Measurements from ENCODE around the gene SIRT3. TPM values are rescaled to one million over a fixed set of nuclear protein-coding genes. Genes with fewer than 3 reads are reported as not detected.

The SIRT3 gene
- polyA plus RNA-seq, 1 donor from 2014 or later, result 11.6 TPM

DNA sequence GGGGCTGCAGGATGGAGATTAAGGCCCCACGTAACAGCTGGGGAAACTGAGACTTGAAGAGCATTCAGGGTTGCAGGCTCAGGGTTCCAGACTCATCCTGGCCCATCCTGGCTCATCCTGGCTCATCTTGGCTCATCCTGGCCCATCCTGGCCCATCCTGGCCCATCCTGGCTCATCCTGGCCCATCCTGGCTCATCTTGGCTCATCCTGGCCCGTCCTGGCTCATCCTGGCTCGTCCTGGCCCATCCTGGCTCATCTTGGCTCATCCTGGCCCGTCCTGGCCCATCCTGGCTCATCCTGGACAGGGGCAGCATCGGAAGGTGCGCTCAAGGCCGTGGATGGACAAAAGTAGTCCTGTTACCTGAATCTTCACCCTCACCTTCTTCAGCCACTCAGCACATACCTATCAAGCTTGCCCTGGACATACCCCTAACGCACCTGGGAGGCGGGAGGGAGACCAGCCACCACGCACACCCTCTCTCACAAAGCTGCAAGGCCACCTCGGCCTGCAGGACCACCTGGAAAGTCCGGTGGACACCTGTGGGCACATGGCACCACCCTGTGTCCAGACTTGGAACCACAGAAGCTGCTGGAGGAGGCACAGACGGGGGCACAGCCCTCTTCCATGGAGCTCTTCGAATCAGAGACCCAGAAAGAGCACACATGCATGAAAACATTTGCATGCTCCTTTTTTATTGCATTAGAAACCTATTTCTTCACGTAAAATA lies 21.8 kb upstream of the SIRT3 start:
- Mint-ChIP-seq H3K27me3 (no peaks in the 10 kb centered on the region), H3K4me1 (peaks cover 11 to 18% (median 14%) of the 10 kb centered on the region in 3 donors), H3K9me3 (peaks cover 0 to 4% (median 3%) of the 10 kb centered on the region in 3 donors), H3K27ac (peak overlapping the region in 1 of 3 donors; percentile 2), H3K36me3 (no peaks in the 10 kb centered on the region), H3K4me3 (peak overlapping the region in 1 of 4 donors; percentile 41)

DNA sequence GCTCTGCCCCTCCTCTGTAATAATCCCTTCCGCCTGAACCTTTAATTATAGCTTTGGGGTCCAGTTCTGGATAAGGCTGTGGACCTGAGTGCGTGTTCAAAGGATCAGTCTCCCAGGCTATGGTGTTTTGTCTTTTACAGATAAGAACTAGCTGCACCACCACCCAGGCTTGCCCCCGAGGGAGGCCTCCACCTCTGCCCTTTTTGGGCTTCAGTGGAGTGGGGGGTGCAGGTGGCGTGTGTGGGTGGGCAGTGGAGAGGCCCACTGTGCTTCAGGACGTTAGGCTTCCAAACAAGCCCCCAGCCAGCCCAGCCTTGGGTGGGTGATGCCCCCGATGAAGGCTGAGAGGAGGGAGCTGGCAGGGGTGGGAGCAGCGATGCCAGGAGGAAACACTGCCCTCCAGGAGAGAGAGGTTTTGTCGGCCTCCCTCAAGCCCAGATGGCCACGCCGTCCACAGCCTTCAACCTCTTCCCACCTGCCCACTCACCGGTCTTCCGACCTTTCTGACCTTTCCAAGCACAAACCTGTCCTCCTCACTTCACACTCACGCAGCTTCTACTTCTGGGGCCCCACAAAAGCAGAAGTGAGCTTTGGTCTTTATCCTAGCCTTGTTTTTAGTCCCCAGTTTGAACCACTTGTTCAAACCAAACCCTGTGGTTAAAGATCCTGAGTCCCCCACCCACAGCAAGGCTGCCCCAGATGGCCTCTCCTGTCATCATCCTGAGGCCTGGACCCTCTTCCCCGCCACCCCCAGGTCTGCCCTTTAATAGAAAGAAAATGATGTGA lies 21.0 kb upstream of the SIRT3 start:
- H3K27ac Mint-ChIP-seq, result peak overlapping the region in 1 of 3 donors; percentile 2
- H3K36me3 Mint-ChIP-seq, result no peaks in the 10 kb centered on the region

DNA sequence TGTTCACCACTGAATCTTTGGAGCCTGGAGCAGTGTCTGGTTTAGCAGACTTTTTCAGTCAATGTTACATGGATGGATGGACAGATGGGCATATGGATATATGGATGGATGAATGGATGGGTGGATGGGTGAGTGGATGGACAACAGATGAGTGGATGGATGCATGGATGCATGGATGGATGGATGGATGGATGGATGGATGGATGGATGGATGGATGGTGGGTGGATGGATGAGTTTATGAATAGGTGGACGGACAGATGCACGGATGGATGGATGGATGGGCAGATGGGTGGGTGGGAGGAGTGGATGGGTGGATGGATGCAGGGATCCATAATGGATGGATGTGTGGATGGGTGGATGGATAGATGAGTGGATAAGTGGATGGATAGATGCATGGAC lies 19.7 kb upstream of the SIRT3 start:
- H3K27me3 Mint-ChIP-seq, result no peaks in the 10 kb centered on the region
- H3K4me1 Mint-ChIP-seq, result peaks cover 13 to 24% (median 14%) of the 10 kb centered on the region in 3 donors
- no peaks in the 10 kb centered on the region for H3K36me3 Mint-ChIP-seq
- no peak overlapping the region for H3K27ac Mint-ChIP-seq
- peak overlapping the region in 1 of 4 donors; percentile 17 for H3K4me3 Mint-ChIP-seq
- no peaks in the 10 kb centered on the region for H3K9me3 Mint-ChIP-seq

More for the DNA sequence above, 21.0 kb upstream of the SIRT3 start:
- H3K9me3 Mint-ChIP-seq, result peaks cover 0 to 3% (median 2%) of the 10 kb centered on the region in 3 donors
- peak overlapping the region in 2 of 4 donors; percentile 47 to 67 for H3K4me3 Mint-ChIP-seq
- peaks cover 11 to 18% (median 14%) of the 10 kb centered on the region in 3 donors for H3K4me1 Mint-ChIP-seq
- no peaks in the 10 kb centered on the region for H3K27me3 Mint-ChIP-seq

- no peaks in the 10 kb centered on the region for H3K27me3 Mint-ChIP-seq
- peaks cover 13 to 28% (median 14%) of the 10 kb centered on the region in 3 donors for H3K4me1 Mint-ChIP-seq
- H3K27ac Mint-ChIP-seq, result no peak overlapping the region
- H3K4me3 Mint-ChIP-seq, result no peak overlapping the region
- H3K9me3 Mint-ChIP-seq, result no peaks in the 10 kb centered on the region
- no peaks in the 10 kb centered on the region for H3K36me3 Mint-ChIP-seq
Observed at GRCh38 chr11:255176-255575, 19.0 kb upstream of the SIRT3 start.

DNA sequence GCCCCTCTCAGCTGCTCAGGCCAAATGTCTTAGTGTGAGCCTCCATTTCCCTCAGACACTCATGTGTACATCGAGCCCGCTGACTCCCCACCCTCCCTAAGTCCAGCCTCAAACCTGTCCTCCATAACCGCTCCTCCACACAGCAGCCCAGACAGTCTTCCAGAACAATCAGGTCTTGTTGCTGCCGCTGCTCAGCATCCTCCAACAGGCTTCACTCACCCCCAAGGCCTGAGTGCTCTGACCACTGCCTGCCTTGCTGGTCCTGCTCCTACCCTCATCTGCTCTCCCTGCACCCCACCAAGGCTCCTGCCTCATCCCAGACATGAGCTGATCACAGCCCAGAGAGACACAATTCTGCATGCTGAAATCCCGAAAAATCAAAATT lies 17.7 kb upstream of the SIRT3 start:
- H3K27ac Mint-ChIP-seq, result no peak overlapping the region
- H3K9me3 Mint-ChIP-seq, result no peaks in the 10 kb centered on the region
- H3K27me3 Mint-ChIP-seq, result no peaks in the 10 kb centered on the region
- no peak overlapping the region for H3K4me3 Mint-ChIP-seq
- peaks cover 13 to 28% (median 14%) of the 10 kb centered on the region in 3 donors for H3K4me1 Mint-ChIP-seq
- H3K36me3 Mint-ChIP-seq, result no peaks in the 10 kb centered on the region

- Mint-ChIP-seq H3K27me3 (no peaks in the 10 kb centered on the region), H3K9me3 (no peaks in the 10 kb centered on the region), H3K4me1 (peaks cover 12 to 28% (median 14%) of the 10 kb centered on the region in 3 donors), H3K4me3 (no peak overlapping the region), H3K27ac (peak overlapping the region in 1 of 3 donors; percentile 77), H3K36me3 (no peaks in the 10 kb centered on the region)
Observed at GRCh38 chr11:253160-253885, 17.2 kb upstream of the SIRT3 start.

GRCh38 chr11:252666-253065 lies 16.5 kb upstream of the SIRT3 start:
- H3K36me3 Mint-ChIP-seq, result no peaks in the 10 kb centered on the region
- no peaks in the 10 kb centered on the region for H3K9me3 Mint-ChIP-seq
- no peak overlapping the region for H3K4me3 Mint-ChIP-seq
- peaks cover 7 to 24% (median 9%) of the 10 kb centered on the region in 3 donors for H3K4me1 Mint-ChIP-seq
- no peaks in the 10 kb centered on the region for H3K27me3 Mint-ChIP-seq
- H3K27ac Mint-ChIP-seq, result peak overlapping the region in 1 of 3 donors; percentile 77

DNA sequence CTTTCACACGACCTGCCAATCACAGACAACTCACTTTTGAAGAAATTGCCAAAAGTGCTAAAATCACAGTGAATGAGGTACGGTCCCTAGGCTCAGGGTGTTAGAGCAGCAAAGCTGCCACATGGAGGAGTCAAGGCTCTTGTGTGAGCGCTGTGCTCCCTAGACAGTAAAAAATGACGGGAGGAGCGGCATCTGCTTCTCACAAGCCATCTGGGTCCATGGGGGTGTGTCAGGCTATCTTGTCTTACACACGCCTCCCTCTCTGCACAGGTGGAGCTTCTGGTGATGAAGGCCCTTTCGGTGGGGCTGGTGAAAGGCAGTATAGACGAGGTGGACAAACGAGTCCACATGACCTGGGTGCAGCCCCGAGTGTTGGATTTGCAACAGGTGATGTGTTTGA lies 15.4 kb upstream of the SIRT3 start:
- Mint-ChIP-seq H3K27me3 (no peaks in the 10 kb centered on the region), H3K27ac (no peak overlapping the region), H3K36me3 (peaks cover 2% of the 10 kb centered on the region), H3K4me1 (peaks cover 2 to 19% (median 4%) of the 10 kb centered on the region in 3 donors), H3K4me3 (no peak overlapping the region), H3K9me3 (no peaks in the 10 kb centered on the region)

GRCh38 chr11:250740-251299 lies 14.7 kb upstream of the SIRT3 start:
- H3K9me3 Mint-ChIP-seq, result no peaks in the 10 kb centered on the region
- H3K27ac Mint-ChIP-seq, result peak overlapping the region in 1 of 3 donors; percentile 70
- H3K4me3 Mint-ChIP-seq, result no peak overlapping the region
- no peaks in the 10 kb centered on the region for H3K27me3 Mint-ChIP-seq
- peaks cover 4 to 19% (median 4%) of the 10 kb centered on the region in 3 donors for H3K4me1 Mint-ChIP-seq
- H3K36me3 Mint-ChIP-seq, result peaks cover 4% of the 10 kb centered on the region

GRCh38 chr11:250274-250673 lies 14.1 kb upstream of the SIRT3 start:
- H3K36me3 Mint-ChIP-seq, result peaks cover 6% of the 10 kb centered on the region
- no peaks in the 10 kb centered on the region for H3K27me3 Mint-ChIP-seq
- peak overlapping the region in 1 of 3 donors; percentile 70 for H3K27ac Mint-ChIP-seq
- H3K4me3 Mint-ChIP-seq, result no peak overlapping the region
- H3K4me1 Mint-ChIP-seq, result peaks cover 2 to 19% (median 4%) of the 10 kb centered on the region in 3 donors
- H3K9me3 Mint-ChIP-seq, result no peaks in the 10 kb centered on the region

- no peaks in the 10 kb centered on the region for H3K9me3 Mint-ChIP-seq
- H3K4me1 Mint-ChIP-seq, result peaks cover 0 to 11% (median 4%) of the 10 kb centered on the region in 3 donors
- no peak overlapping the region for H3K4me3 Mint-ChIP-seq
- peak overlapping the region in 1 of 3 donors; percentile 39 for H3K27ac Mint-ChIP-seq
- no peaks in the 10 kb centered on the region for H3K27me3 Mint-ChIP-seq
- H3K36me3 Mint-ChIP-seq, result peaks cover 7% of the 10 kb centered on the region
Observed at GRCh38 chr11:249062-249461, 12.9 kb upstream of the SIRT3 start.

- Mint-ChIP-seq H3K27ac (no peak overlapping the region), H3K27me3 (no peaks in the 10 kb centered on the region), H3K4me3 (no peak overlapping the region), H3K4me1 (peaks cover 4 to 16% (median 13%) of the 10 kb centered on the region in 3 donors), H3K36me3 (peaks cover 14% of the 10 kb centered on the region), H3K9me3 (no peaks in the 10 kb centered on the region)
Observed at GRCh38 chr11:244376-244775, 8.2 kb upstream of the SIRT3 start.

DNA sequence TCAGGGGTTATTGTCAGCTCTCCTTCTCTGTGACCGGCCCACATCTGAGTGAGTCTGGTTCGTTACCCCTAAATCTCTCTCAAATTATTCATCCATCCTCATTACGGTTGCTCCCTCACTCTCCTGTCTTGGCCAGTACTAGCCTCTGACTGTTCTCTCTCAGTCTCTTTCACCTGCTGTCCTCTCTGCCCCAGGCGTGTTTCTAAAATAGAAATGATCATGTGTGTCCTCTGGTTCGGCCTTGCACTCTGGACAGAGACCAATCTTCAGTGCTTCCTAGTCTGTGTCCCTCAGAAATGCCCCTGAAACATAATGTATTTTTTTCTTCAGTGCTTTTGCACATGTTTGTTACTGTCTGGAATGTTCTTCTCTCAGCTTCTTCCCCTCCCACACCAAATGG lies 5.5 kb upstream of the SIRT3 start:
- no peaks in the 10 kb centered on the region for H3K9me3 Mint-ChIP-seq
- peaks cover 7 to 26% (median 26%) of the 10 kb centered on the region in 3 donors for H3K4me1 Mint-ChIP-seq
- peaks cover 13% of the 10 kb centered on the region for H3K36me3 Mint-ChIP-seq
- peak overlapping the region in 1 of 3 donors; percentile 43 for H3K27ac Mint-ChIP-seq
- no peaks in the 10 kb centered on the region for H3K27me3 Mint-ChIP-seq
- H3K4me3 Mint-ChIP-seq, result peak overlapping the region in 1 of 4 donors; percentile 70

- H3K4me1 Mint-ChIP-seq, result peaks cover 7 to 34% (median 29%) of the 10 kb centered on the region in 3 donors
- no peaks in the 10 kb centered on the region for H3K9me3 Mint-ChIP-seq
- H3K27ac Mint-ChIP-seq, result no peak overlapping the region
- H3K4me3 Mint-ChIP-seq, result peak overlapping the region in 1 of 4 donors; percentile 72
- no peaks in the 10 kb centered on the region for H3K27me3 Mint-ChIP-seq
- H3K36me3 Mint-ChIP-seq, result peaks cover 9% of the 10 kb centered on the region
Observed at GRCh38 chr11:240315-240714, 4.2 kb upstream of the SIRT3 start.

Measured in IgD-negative memory B cell (primary cell).